Panc1 (cell line): Measurements from ENCODE around the gene UBE2L3.

ENCODE experiments used
- CTCF ChIP-seq: fragments of 450-650 bp; IDR thresholded peaks from 2 replicates; pipeline ENCODE4 v1.5.1; 2017; ENCODE audit warnings: mild to moderate bottlenecking
- POLR2AphosphoS5 ChIP-seq: IDR thresholded peaks from 2 replicates; pipeline ENCODE4 v1.6.1; 2012; ENCODE audit warnings: mild to moderate bottlenecking, low read depth, low read length, moderate library complexity
- SIN3A ChIP-seq: IDR thresholded peaks from 2 replicates; pipeline ENCODE4 v1.6.1; 2012; ENCODE audit warnings: low read depth, mild to moderate bottlenecking, low read length, moderate library complexity, borderline replicate concordance; ENCODE audit not compliant: insufficient read depth
- TCF7L2 ChIP-seq: IDR thresholded peaks from 2 replicates; pipeline ENCODE4 v1.6.1; 2011; ENCODE audit warnings: mild to moderate bottlenecking, low read depth, low read length, inconsistent platforms
- TF ChIP-seq, protein P1 (sequence below), 2 experiments: IDR thresholded peaks; 2 replicates each; pipeline ENCODE4 v1.6.1; 2011 to 2012; ENCODE audit warnings: low read depth in 2 of 2, control low read depth in 1 of 2, low read length in 1 of 2, mild to moderate bottlenecking in 1 of 2, moderate library complexity in 1 of 2; ENCODE audit not compliant: insufficient read depth in 1 of 2

DNA sequence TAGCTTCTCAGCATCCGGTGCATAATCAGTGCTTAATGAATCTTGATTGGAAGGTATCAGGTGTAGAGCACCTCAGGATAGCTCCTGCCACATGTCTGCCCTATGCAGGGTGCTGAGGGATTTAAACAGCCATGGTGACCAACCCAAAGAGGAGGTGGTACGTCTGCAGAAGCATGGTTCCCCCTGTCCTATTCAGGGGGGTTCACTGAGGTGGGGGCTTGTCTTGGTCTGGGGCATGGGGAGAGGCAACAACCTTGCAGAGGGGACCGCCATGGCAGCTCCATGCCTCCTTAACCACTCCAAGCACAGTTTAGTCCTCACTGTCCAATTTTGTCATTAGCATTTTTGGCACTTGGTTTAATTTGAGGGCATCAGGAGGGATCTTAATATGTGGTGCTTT, 24.9 kb downstream of the UBE2L3 start:
- TF ChIP-seq CTCF (no peak), SIN3A (no peak), TCF7L2 (no peak), POLR2AphosphoS5 (no peak)
- TF ChIP-seq, protein P1, sequence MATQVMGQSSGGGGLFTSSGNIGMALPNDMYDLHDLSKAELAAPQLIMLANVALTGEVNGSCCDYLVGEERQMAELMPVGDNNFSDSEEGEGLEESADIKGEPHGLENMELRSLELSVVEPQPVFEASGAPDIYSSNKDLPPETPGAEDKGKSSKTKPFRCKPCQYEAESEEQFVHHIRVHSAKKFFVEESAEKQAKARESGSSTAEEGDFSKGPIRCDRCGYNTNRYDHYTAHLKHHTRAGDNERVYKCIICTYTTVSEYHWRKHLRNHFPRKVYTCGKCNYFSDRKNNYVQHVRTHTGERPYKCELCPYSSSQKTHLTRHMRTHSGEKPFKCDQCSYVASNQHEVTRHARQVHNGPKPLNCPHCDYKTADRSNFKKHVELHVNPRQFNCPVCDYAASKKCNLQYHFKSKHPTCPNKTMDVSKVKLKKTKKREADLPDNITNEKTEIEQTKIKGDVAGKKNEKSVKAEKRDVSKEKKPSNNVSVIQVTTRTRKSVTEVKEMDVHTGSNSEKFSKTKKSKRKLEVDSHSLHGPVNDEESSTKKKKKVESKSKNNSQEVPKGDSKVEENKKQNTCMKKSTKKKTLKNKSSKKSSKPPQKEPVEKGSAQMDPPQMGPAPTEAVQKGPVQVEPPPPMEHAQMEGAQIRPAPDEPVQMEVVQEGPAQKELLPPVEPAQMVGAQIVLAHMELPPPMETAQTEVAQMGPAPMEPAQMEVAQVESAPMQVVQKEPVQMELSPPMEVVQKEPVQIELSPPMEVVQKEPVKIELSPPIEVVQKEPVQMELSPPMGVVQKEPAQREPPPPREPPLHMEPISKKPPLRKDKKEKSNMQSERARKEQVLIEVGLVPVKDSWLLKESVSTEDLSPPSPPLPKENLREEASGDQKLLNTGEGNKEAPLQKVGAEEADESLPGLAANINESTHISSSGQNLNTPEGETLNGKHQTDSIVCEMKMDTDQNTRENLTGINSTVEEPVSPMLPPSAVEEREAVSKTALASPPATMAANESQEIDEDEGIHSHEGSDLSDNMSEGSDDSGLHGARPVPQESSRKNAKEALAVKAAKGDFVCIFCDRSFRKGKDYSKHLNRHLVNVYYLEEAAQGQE (IDR thresholded peaks at IDR 0.05; ENCODE audit: insufficient read depth in 1 of 2, low read depth in 2 of 2, low read length in 1 of 2): no peak
